H1 (cell line): ENCODE results near the gene NDC80. TPM values are rescaled to one million over a fixed set of nuclear protein-coding genes. Genes with fewer than 3 reads are reported as not detected.

Source experiments
- CTCF ChIA-PET: fragments of 300-600 bp; sonication (Branson Sonifier 250); formaldehyde crosslinking; loops from one replicate; lab custom pipeline; 2021; ENCODE audit not compliant: partially characterized antibody; lab: Charles Lee
- POLR2A ChIA-PET: fragments of 300-600 bp; sonication (Branson Sonifier 250); formaldehyde crosslinking; loops from one replicate; lab custom pipeline; 2021; ENCODE audit warnings: inconsistent platforms; ENCODE audit not compliant: partially characterized antibody; lab: Charles Lee
- DNase-seq, 2 experiments: peaks; one replicate each; pipeline versions ENCODE4 v3.0.0 to v3.0.0-alpha.2; 2010 to 2022; ENCODE audit warnings: low spot score in 2 of 2, low read depth in 1 of 2, mixed read lengths in 1 of 2
- FAIRE-seq: peaks from 2 replicates; lab custom pipeline; 2011; peaks lifted over from hg19 to GRCh38; lab: Jason Lieb, UNC
- H2AFZ ChIP-seq: 2 replicates; pipeline ENCODE4 v1.8.1; 2012; ENCODE audit warnings: low read length, inconsistent platforms
- H2AK5ac ChIP-seq: 2 replicates; pipeline ENCODE4 v1.6.1; 2013; ENCODE audit warnings: low read depth, low read length
- H2BK120ac ChIP-seq: replicated peaks from 2 replicates; pipeline ENCODE3; 2013; ENCODE audit warnings: low read depth, low read length, inconsistent platforms
- H2BK12ac ChIP-seq: 2 replicates; pipeline ENCODE4 v1.6.1; 2013; ENCODE audit warnings: low read depth, low read length
- H2BK15ac ChIP-seq: 2 replicates; pipeline ENCODE4 v1.6.1; 2013; ENCODE audit warnings: low read length
- H2BK20ac ChIP-seq: 2 replicates; pipeline ENCODE4 v1.6.1; 2013; ENCODE audit warnings: low read length
- H2BK5ac ChIP-seq: 2 replicates; pipeline ENCODE4 v1.6.1; 2013; ENCODE audit warnings: low read depth, low read length
- H3K14ac ChIP-seq: 2 replicates; pipeline ENCODE4 v1.6.1; 2013; ENCODE audit warnings: inconsistent platforms; ENCODE audit not compliant: insufficient read length
- H3K18ac ChIP-seq: 2 replicates; pipeline ENCODE4 v1.6.1; 2013; ENCODE audit warnings: low read length; ENCODE audit errors: extremely low read depth
- H3K23ac ChIP-seq: 2 replicates; pipeline ENCODE4 v1.6.1; 2013; ENCODE audit warnings: inconsistent platforms; ENCODE audit not compliant: insufficient read length
- H3K23me2 ChIP-seq: 2 replicates; pipeline ENCODE4 v1.6.1; 2013; ENCODE audit warnings: low read depth, low read length
- H3K27ac ChIP-seq: 2 replicates; pipeline ENCODE4 v1.6.1; 2011; ENCODE audit warnings: low read depth, low read length, inconsistent platforms
- H3K27me3 ChIP-seq, 4 experiments: replicated peaks in 1 of 4; 1 replicate in 1 of 4; 2 replicates in 3 of 4; pipeline versions ENCODE4 v1.6.1 to v1.8.1; 2011 to 2013; ENCODE audit warnings: low read length in 3 of 4, mild to moderate bottlenecking in 3 of 4, inconsistent platforms in 2 of 4, mixed read lengths in 2 of 4, moderate library complexity in 1 of 4; ENCODE audit not compliant: control insufficient read depth in 3 of 4, insufficient read depth in 3 of 4; ENCODE audit errors: extremely low read depth in 1 of 4
- H3K36me3 ChIP-seq, 4 experiments: 2 replicates each; pipeline versions ENCODE4 v1.6.1 to v1.8.1; 2011 to 2013; ENCODE audit warnings: mild to moderate bottlenecking in 4 of 4, low read length in 3 of 4, moderate library complexity in 2 of 4, control low read depth in 1 of 4, inconsistent platforms in 1 of 4; ENCODE audit not compliant: insufficient read depth in 4 of 4, control insufficient read depth in 2 of 4
- H3K4ac ChIP-seq: replicated peaks from 2 replicates; pipeline ENCODE3; 2013; ENCODE audit warnings: low read length, low read depth, mixed read lengths, inconsistent platforms; ENCODE audit not compliant: insufficient read length
- H3K4me1 ChIP-seq, 4 experiments: replicated peaks in 1 of 4; 1 replicate in 1 of 4; 2 replicates in 3 of 4; pipeline versions ENCODE4 v1.6.1 to v1.8.1; 2011 to 2013; ENCODE audit warnings: low read length in 3 of 4, inconsistent platforms in 2 of 4, mixed read lengths in 1 of 4; ENCODE audit not compliant: insufficient read depth in 4 of 4, control insufficient read depth in 3 of 4
- H3K4me2 ChIP-seq, 2 experiments: 2 replicates each; pipeline versions ENCODE4 v1.6.1 to v1.8.1; 2011 to 2013; ENCODE audit warnings: low read depth in 2 of 2, low read length in 2 of 2, control low read depth in 1 of 2, inconsistent platforms in 1 of 2, mild to moderate bottlenecking in 1 of 2; ENCODE audit not compliant: insufficient read depth in 1 of 2
- H3K4me3 ChIP-seq, 4 experiments: fragments of 200-600, 300-600 bp in 1 of 4; sonication (generic), shearing (Covaris generic), sonication (Bioruptor Twin) in 1 of 4; 2 replicates each; pipeline versions ENCODE4 v1.5.1 to v1.8.1; 2011 to 2016; ENCODE audit warnings: low read length in 4 of 4, low read depth in 3 of 4, control low read depth in 2 of 4, inconsistent platforms in 2 of 4, mild to moderate bottlenecking in 2 of 4, mixed read lengths in 1 of 4, moderate library complexity in 1 of 4; ENCODE audit not compliant: insufficient read depth in 2 of 4; ENCODE audit errors: extremely low read depth in 1 of 4
- H3K56ac ChIP-seq: replicated peaks from 2 replicates; pipeline ENCODE3; 2013; ENCODE audit warnings: low read depth, mild to moderate bottlenecking, mixed read lengths, low read length, inconsistent platforms; ENCODE audit not compliant: insufficient read length
- H3K79me1 ChIP-seq: 2 replicates; pipeline ENCODE4 v1.6.1; 2013; ENCODE audit warnings: low read depth, low read length, control low read depth
- H3K79me2 ChIP-seq, 2 experiments: 2 replicates each; pipeline versions ENCODE4 v1.6.1 to v1.8.1; 2012 to 2013; ENCODE audit warnings: low read length in 2 of 2, mild to moderate bottlenecking in 2 of 2, inconsistent platforms in 1 of 2; ENCODE audit not compliant: insufficient read depth in 2 of 2, control insufficient read depth in 1 of 2
- H3K9ac ChIP-seq, 4 experiments: replicated peaks in 1 of 4; 1 replicate in 1 of 4; 2 replicates in 3 of 4; pipeline versions ENCODE4 v1.6.1 to v1.8.1; 2011 to 2013; ENCODE audit warnings: low read depth in 3 of 4, low read length in 3 of 4, control low read depth in 2 of 4, mild to moderate bottlenecking in 2 of 4, moderate library complexity in 2 of 4, inconsistent platforms in 1 of 4; ENCODE audit errors: extremely low read depth in 1 of 4
- H3K9me3 ChIP-seq, 2 experiments: 2 replicates each; pipeline versions ENCODE4 v1.6.1 to v1.8.1; 2012 to 2013; ENCODE audit warnings: mild to moderate bottlenecking in 2 of 2, moderate library complexity in 2 of 2, control low read depth in 1 of 2, inconsistent platforms in 1 of 2, low read depth in 1 of 2, low read length in 1 of 2, mixed read lengths in 1 of 2; ENCODE audit not compliant: insufficient read depth in 2 of 2
- H4K20me1 ChIP-seq, 2 experiments: replicated peaks in 1 of 2; 2 replicates each; pipeline versions ENCODE3 to v1.8.1; 2011 to 2013; ENCODE audit warnings: inconsistent platforms in 2 of 2, low read length in 2 of 2, mild to moderate bottlenecking in 1 of 2; ENCODE audit not compliant: insufficient read depth in 2 of 2, control insufficient read depth in 1 of 2
- H4K5ac ChIP-seq: 2 replicates; pipeline ENCODE4 v1.6.1; 2013; ENCODE audit warnings: low read length, low read depth, mixed read lengths, inconsistent platforms; ENCODE audit not compliant: insufficient read length
- H4K8ac ChIP-seq: 2 replicates; pipeline ENCODE4 v1.8.0; 2013; ENCODE audit warnings: mild to moderate bottlenecking, moderate library complexity, low read length, inconsistent platforms; ENCODE audit not compliant: insufficient read depth; ENCODE audit errors: extremely low read depth
- H4K91ac ChIP-seq: replicated peaks from 2 replicates; pipeline ENCODE3; 2013; ENCODE audit warnings: low read length, mixed read lengths, inconsistent platforms; ENCODE audit not compliant: insufficient read length
- CBX5 ChIP-seq: fragments of 300-800, 300-1000 bp; sonication (generic); IDR thresholded peaks from 2 replicates; pipeline ENCODE4 v1.7.1; 2016; ENCODE audit warnings: antibody characterized with exemption, low read length, low read depth
- CHD1 ChIP-seq: IDR thresholded peaks from 2 replicates; pipeline ENCODE4 v1.6.1; 2012; ENCODE audit warnings: low read depth, low read length, improper control_type of control experiment
- EZH2 ChIP-seq: fragments of 200-600 bp; sonication (generic); IDR thresholded peaks from 2 replicates; pipeline ENCODE4 v1.7.1; 2012; ENCODE audit warnings: low read depth, mild to moderate bottlenecking, moderate library complexity, low read length, inconsistent platforms; ENCODE audit not compliant: severe bottlenecking
- GABPA ChIP-seq: IDR thresholded peaks from 2 replicates; pipeline ENCODE4 v1.6.1; 2011; ENCODE audit warnings: mild to moderate bottlenecking, low read length, moderate library complexity, borderline replicate concordance; ENCODE audit not compliant: insufficient read depth
- KDM4A ChIP-seq: IDR thresholded peaks from one replicate; pipeline ENCODE4 v1.7.1; 2012; ENCODE audit warnings: low read depth, mild to moderate bottlenecking, moderate library complexity, low read length, inconsistent platforms; ENCODE audit not compliant: severe bottlenecking
- MAX ChIP-seq: IDR thresholded peaks from 2 replicates; pipeline ENCODE4 v1.6.1; 2012; ENCODE audit warnings: inconsistent platforms
- SAP30 ChIP-seq: fragments of 300-600 bp; sonication (generic); IDR thresholded peaks from 2 replicates; pipeline ENCODE4 v1.7.1; 2012; ENCODE audit warnings: low read length, moderate library complexity, mild to moderate bottlenecking, inconsistent platforms; ENCODE audit not compliant: insufficient read depth, insufficient replicate concordance
- TBP ChIP-seq: IDR thresholded peaks from 2 replicates; pipeline ENCODE4 v1.6.1; 2011; ENCODE audit warnings: low read depth, low read length, improper control_type of control experiment
- WGBS, 2 experiments: shearing (Covaris generic) in 1 of 2; methylation state at CpG; one replicate each; pipeline versions ENCODE4 v1.1.6 to v1.1.7; 2013 to 2015; ENCODE audit warnings: low lambda C conversion rate in 2 of 2, mixed read lengths in 2 of 2, inconsistent platforms in 1 of 2, low coverage in 1 of 2, missing lambda C conversion rate in 1 of 2; ENCODE audit not compliant: insufficient replicate concordance in 2 of 2, insufficient coverage in 1 of 2, insufficient read length in 1 of 2; ENCODE audit errors: extremely low coverage in 1 of 2, missing lambda C conversion rate in 1 of 2; 5-methylcytosine and 5-hydroxymethylcytosine counted together
- polyA plus RNA-seq, 7 experiments: library from polyadenylated mRNA; depleted of rRNA in 3 of 7; stranded (reverse) in 5 of 7; unstranded in 2 of 7; fragments of >200 nt in 5 of 7; fragments of 200-250 nt in 2 of 7; gene quantifications; 1 replicate in 5 of 7; 2 replicates in 1 of 7; 4 replicates in 1 of 7; pipeline versions ENCODE4 v1.2.1 to v1.2.3, GENCODE V29; 2011 to 2013; ENCODE audit warnings: missing spikeins in 2 of 7, mixed read lengths in 2 of 7
- total RNA-seq: library from RNA; stranded (reverse); fragmentation: NEBNext Ultra II Directional; extraction: Animal tissue kit (Norgen Biotek cat#: 25700); gene quantifications from 2 replicates; pipeline ENCODE4 v1.2.1, GENCODE V29; 2021

Gene NDC80
- total and polyA plus RNA-seq, 2 of the 8 experiments (the other 6 are each of a cell fraction or from before 2014, with no cell fraction given), result 11.0 to 45.0 TPM

GRCh38 chr18:2534906-2535305 is 36.5 kb upstream of the NDC80 start:
- Histone ChIP-seq H3K79me1 (no peaks in the 10 kb centered on the region), H4K91ac (no peak overlapping the region), H3K9me3 (0 out of 4 replicates have a peak, but pooled peaks cover 2% of the 10 kb centered on the region in 2 experiments), H3K23ac (no peak overlapping the region), H4K8ac (no peak overlapping the region), H4K5ac (no peak overlapping the region), H3K56ac (no peak overlapping the region), H3K79me2 (no peaks in the 10 kb centered on the region), H2AFZ (no peak overlapping the region), H3K23me2 (no peaks in the 10 kb centered on the region), H2BK15ac (no peak overlapping the region), H4K20me1 (no peaks in the 10 kb centered on the region), H3K27ac (no peak overlapping the region), H2BK5ac (no peak overlapping the region), H3K14ac (no peak overlapping the region), H3K9ac (no peak overlapping the region), H2BK120ac (no peak overlapping the region), H3K4me3 (no peak overlapping the region), H3K27me3 (no peaks in the 10 kb centered on the region), H3K18ac (no peak overlapping the region), H2BK12ac (no peak overlapping the region), H3K4me2 (no peak overlapping the region), H3K4ac (no peak overlapping the region), H3K36me3 (peaks cover 0 to 3% (median 0%) of the 10 kb centered on the region in 4 experiments; a peak in 2 of 8 replicates), H2AK5ac (no peak overlapping the region), H2BK20ac (no peak overlapping the region), H3K4me1 (no peaks in the 10 kb centered on the region)
- no peak for TF ChIP-seq SAP30
- TF ChIP-seq CBX5, result no peak
- TF ChIP-seq TBP, result no peak
- no peak for TF ChIP-seq MAX
- no peak for TF ChIP-seq GABPA
- no peak for TF ChIP-seq KDM4A
- no peak for TF ChIP-seq EZH2
- no peak for TF ChIP-seq CHD1
- ChIA-PET CTCF (interaction anchor here (0.6 to 1.8 kb wide), 4 partner anchors 11 to 547 kb away, joined by 4 read pairs; no protein-coding TSS in a partner anchor), POLR2A (no interaction called here)
- no peak for FAIRE-seq
- 87% methylated on average over 1 of the region's 1 CpG; no CpG with 5 or more reads in 1 of the 2 experiments for WGBS, 2 experiments
- DNase-seq, result no peak
